AG09319 (cell line): Measurements from ENCODE around the gene ST6GALNAC3.

Experiments used
- DNase-seq: peaks from one replicate; pipeline ENCODE4 v3.0.0-alpha.2; 2010; ENCODE audit warnings: low read depth; ENCODE audit errors: extremely low read depth
- TF ChIP-seq, protein P1 (sequence below): IDR thresholded peaks from 2 replicates; pipeline ENCODE4 v1.5.1; 2011; ENCODE audit warnings: low read depth, mild to moderate bottlenecking, inconsistent platforms, low read length, moderate library complexity

Gene ST6GALNAC3

DNA sequence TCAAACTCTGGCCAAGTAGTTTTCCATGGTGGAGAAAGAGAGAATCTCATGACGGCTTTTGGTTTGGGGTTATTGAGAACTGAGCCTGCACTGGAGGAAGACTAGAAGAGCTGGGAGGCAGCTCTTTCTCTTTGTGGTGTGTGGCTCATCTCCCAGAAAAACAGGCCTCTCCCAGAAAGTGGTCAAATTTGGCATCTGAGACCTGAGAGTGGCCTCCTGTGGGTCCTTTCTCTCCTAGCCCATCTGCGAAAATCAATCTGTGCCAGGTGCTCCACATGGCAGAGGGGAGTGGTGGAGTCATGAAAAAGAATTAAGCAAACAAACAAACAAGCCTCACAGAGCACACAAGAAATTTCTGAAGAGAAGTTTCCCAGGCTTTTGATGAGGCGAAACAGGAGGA, 305.0 kb downstream of the ST6GALNAC3 start:
- DNase-seq = no peak
- TF ChIP-seq, protein P1, sequence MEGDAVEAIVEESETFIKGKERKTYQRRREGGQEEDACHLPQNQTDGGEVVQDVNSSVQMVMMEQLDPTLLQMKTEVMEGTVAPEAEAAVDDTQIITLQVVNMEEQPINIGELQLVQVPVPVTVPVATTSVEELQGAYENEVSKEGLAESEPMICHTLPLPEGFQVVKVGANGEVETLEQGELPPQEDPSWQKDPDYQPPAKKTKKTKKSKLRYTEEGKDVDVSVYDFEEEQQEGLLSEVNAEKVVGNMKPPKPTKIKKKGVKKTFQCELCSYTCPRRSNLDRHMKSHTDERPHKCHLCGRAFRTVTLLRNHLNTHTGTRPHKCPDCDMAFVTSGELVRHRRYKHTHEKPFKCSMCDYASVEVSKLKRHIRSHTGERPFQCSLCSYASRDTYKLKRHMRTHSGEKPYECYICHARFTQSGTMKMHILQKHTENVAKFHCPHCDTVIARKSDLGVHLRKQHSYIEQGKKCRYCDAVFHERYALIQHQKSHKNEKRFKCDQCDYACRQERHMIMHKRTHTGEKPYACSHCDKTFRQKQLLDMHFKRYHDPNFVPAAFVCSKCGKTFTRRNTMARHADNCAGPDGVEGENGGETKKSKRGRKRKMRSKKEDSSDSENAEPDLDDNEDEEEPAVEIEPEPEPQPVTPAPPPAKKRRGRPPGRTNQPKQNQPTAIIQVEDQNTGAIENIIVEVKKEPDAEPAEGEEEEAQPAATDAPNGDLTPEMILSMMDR = no peak

DNA sequence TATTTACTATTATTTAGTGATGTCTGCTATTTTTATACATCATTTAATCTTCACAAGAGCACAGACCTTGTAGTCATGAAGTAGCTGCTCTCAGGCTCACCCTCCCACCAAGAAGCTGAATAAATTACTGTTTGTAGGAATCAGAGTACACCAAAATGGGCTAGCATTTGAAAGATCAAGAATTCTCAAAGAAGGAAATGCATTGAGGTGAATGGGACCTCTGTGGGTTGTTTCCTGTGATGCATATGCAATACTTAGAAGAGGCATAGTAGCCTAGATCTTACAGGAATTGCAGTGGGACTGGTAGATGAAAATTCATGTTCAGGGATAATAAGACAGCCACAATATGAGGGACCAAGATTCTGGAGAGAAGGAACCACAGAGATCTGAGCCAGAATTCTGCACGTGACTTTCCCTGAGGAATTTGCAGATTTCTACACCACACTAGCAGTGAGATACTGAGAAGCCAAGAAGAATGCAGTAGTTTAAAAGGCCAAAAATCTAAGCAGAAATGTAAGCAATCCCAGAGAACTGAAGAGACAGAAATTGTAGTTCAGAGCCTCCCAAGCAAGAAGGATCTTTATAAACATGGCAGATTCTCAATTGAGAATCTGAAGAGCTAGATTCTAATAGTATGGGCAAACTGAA, 307.0 kb downstream of the ST6GALNAC3 start:
- DNase-seq = peak; percentile 11
- TF ChIP-seq, protein P1 = no peak

DNA sequence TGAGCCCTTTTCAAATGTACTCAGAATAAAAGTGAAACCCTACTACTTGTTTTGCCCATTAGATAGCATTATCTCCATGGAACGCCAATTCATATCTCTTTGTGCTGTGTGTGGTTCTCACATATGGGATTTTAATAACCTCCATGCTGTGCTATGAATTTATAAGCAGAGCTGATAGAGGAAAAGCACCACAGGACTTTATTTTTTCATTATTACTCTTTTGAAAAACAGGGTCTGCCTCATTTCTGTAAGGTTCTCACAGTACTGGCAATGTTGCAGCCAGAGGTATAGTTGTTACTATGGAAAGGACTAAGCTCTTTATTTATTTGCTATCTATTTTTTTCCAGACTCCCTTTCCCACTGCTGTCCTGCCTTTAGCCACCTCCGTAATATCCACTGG, 313.7 kb downstream of the ST6GALNAC3 start:
- TF ChIP-seq, protein P1 = no peak
- no peak for DNase-seq

DNA sequence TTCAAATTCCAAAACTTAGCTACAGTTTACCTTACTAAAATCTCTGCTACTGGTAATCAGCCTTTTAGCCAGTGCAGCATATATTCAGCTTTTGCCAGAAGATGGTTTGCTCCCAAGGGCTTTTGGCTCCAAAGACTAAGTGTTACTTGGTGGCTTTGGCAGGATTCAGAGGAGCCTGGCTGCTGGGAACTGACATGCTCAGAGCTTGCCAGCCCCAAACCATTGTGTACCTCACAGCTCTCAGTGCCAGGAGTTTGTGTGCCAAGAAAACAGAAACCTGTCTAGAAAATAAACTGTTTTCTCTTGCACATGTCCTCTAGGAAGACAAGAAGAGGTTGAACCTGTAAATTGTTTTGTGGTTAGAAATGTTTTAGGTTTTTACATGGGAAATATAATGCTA, 315.9 kb downstream of the ST6GALNAC3 start:
- TF ChIP-seq, protein P1 = no peak
- no peak for DNase-seq

DNA sequence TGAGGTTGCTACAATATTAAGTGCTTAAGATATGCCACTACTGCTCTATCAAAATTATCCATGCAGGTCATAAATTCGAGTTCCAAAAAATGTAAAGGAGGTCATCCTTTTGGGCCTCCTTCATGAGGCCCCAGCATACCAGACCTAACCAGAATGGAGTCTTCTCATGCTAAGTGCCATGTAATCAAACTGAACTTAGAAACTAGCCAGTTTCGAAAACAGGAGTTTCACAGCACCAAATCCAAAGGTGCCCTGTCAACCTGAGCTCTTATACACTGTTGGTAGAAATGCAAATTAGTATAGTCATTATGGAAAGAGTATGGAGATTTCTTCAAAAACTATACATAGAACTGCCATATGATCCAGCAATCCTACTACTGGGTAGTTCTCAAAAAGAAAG, 320.5 kb downstream of the ST6GALNAC3 start:
- no peak for DNase-seq
- TF ChIP-seq, protein P1 = no peak

DNA sequence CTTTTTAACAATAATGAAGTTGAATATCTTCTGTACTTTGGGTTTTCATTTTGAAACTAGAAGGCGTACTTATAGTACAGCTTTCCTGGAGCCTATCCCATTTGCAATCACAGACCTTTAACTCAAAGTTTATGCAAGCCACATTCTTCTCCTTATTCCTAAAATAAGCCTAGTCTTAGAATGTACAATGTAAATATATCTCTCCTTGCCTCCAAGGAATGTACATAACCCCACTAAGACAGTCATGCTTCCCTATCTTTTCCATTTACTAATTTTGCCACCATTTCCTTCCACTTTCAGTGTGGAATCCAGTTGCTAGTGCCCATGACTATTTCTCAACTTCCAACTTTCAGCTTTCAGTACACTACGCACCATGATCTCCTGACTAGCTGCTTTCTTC, 327.6 kb downstream of the ST6GALNAC3 start:
- TF ChIP-seq, protein P1 = no peak
- no peak for DNase-seq

DNA sequence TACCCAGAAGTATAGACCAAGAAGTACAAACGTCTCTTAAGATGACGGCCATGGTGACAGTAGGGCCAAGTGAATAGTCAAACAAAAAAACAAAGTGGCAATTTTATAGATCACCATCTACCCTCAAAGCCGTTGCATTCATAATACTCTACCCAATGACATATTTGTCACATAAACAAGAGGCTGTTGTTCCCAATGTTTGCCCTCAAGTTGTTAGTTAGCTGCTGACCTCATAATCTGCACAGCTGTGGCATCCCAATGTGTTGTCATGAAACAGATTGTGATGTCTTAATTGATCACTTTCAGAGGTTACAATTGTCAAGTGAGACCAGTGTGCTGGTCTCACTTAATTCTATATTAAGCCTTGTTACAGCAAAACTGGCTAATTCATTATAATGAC, 333.8 kb downstream of the ST6GALNAC3 start:
- no peak for DNase-seq
- TF ChIP-seq, protein P1 = no peak
